C4-2B (cell line): ENCODE measurements around the gene AACS.

Source experiments
- CTCF ChIP-seq: fragments of 450-650 bp; conservative IDR thresholded peaks from 2 replicates; pipeline ENCODE4 v1.5.1; 2017; ENCODE audit warnings: mild to moderate bottlenecking
- ZFX ChIP-seq: fragments of 450-650 bp; IDR thresholded peaks from 2 replicates; pipeline ENCODE4 v1.6.1; 2017

DNA sequence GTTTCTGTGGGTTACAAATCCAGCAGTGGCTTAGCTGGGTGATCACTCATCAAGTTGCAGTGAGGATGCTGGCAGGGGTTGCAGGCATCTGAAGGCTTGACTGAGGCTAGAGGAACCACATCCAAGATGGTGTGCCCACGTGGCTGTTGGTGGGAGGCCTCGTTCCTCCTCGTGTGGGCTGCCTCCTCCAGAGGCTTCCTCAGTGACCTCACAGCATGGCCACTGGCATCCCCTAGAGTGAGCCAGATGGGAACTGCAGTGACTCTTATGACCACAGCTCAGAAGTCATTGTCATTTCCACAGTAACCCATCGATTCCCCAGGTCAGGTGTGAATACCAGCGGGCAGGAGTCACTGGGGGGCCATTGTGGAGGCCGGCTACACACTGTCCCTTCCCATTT, 17.8 kb downstream of the AACS start:
- TF ChIP-seq CTCF: no peak
- no peak for TF ChIP-seq ZFX
